Heart left ventricle (tissue), 13 donors: Measurements from ENCODE around the gene OR8B12.

ENCODE experiments used
- POLR2A ChIP-seq, 2 donors: fragments of 450-650 bp; IDR thresholded peaks; one replicate each; pipeline ENCODE4 v1.6.1; 2017; ENCODE audit warnings: antibody characterized with exemption in 2 of 2, mild to moderate bottlenecking in 2 of 2, moderate library complexity in 2 of 2
- TF ChIP-seq, protein P1 (sequence below), 12 donors: fragments of 200-600 bp; sonication (generic) in 4 of 12; IDR thresholded peaks; one replicate each; pipeline versions ENCODE4 v1.5.0 to v1.8.0; 2018 to 2022; ENCODE audit warnings: antibody characterized with exemption in 12 of 12, mild to moderate bottlenecking in 5 of 12
- donor health status: ischemic (EF 13 %, LVEDD 7.1; RV severe dilation, severe dysfunction).
- donor health status: DM: no; HTN: yes; CAD: no.
- donor health status: DM: no; HTN: no; CAD: no.
- donor health status: ischemic (EF 25% LVEDD 6.9; RV normal size, moderate dysfunction).
- donor health status: ischemic (EF 25% LVEDD 5.7; RV mildly dilated, moderate dysfunction).
- donor health status: ischemic (EF 35%, LVEDD 5.7; RV mildly dilated, moderate dysfunction).
- donor health status: nonischemic (EF 11% LVEDD 7.7; RV severe dilation, severe dysfunction).
- donor health status: DM: yes; HTN: yes; CAD: no.
- donor health status: PGD.
- donor health status: ischemic (EF 29% LVEDD 5.4; RV normal size, mild dysfunction).
- donor health status: nonischemic (EF 23%, LVEDD 6.1; RV moderate dilation, normal function).

DNA sequence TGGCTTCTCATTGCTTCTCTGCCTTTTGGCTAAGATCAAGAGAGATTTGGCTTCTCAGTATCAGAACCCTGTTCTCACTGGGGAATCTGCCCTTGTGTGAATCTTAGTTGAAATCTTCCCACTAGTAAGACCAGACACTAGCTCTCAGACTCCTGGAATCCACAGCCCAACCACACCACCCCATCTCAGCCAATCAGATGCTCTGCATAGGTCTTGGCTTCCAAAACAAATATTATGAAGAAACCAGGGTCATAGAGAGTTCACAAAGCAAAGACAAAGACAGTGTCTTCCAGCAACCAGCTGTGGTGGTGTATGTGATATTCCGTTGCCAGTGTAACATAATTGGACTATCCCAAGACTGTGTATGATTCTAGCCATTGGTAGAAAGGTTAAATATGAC lies 5.4 kb downstream of the OR8B12 start:
- no peak for TF ChIP-seq POLR2A (IDR thresholded peaks at IDR 0.05)
- TF ChIP-seq, protein P1, sequence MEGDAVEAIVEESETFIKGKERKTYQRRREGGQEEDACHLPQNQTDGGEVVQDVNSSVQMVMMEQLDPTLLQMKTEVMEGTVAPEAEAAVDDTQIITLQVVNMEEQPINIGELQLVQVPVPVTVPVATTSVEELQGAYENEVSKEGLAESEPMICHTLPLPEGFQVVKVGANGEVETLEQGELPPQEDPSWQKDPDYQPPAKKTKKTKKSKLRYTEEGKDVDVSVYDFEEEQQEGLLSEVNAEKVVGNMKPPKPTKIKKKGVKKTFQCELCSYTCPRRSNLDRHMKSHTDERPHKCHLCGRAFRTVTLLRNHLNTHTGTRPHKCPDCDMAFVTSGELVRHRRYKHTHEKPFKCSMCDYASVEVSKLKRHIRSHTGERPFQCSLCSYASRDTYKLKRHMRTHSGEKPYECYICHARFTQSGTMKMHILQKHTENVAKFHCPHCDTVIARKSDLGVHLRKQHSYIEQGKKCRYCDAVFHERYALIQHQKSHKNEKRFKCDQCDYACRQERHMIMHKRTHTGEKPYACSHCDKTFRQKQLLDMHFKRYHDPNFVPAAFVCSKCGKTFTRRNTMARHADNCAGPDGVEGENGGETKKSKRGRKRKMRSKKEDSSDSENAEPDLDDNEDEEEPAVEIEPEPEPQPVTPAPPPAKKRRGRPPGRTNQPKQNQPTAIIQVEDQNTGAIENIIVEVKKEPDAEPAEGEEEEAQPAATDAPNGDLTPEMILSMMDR (IDR thresholded peaks at IDR 0.05), result no peak
